HepG2 (cell line): ENCODE measurements around the gene TEKT5. TPM values are rescaled to one million over a fixed set of nuclear protein-coding genes. Genes with fewer than 3 reads are reported as not detected.

Source experiments
- ADNP ChIP-seq: sonication (generic); formaldehyde crosslinking; IDR thresholded peaks from 2 replicates; pipeline ENCODE4 v1.4.0; 2020; ENCODE audit warnings: missing genetic modification reagents
- BRD4 ChIP-seq: sonication (generic); formaldehyde crosslinking; IDR thresholded peaks from 2 replicates; pipeline ENCODE4 v1.4.0; 2020; ENCODE audit warnings: missing genetic modification reagents
- DZIP1 ChIP-seq: sonication (generic); formaldehyde crosslinking; IDR thresholded peaks from 2 replicates; pipeline ENCODE4 v1.5.0; 2020; ENCODE audit warnings: mild to moderate bottlenecking, missing genetic modification reagents
- HNF4A ChIP-seq: sonication (generic); formaldehyde crosslinking; IDR thresholded peaks from 2 replicates; pipeline ENCODE4 v1.4.0; 2020; ENCODE audit warnings: missing genetic modification reagents
- MTA1 ChIP-seq: sonication (generic); formaldehyde crosslinking; IDR thresholded peaks from 2 replicates; pipeline ENCODE4 v1.4.0; 2020; ENCODE audit warnings: missing genetic modification reagents, mild to moderate bottlenecking, borderline replicate concordance
- MYC ChIP-seq: sonication (generic); formaldehyde crosslinking; IDR thresholded peaks from 2 replicates; pipeline ENCODE4 v1.9.0; 2021; ENCODE audit warnings: missing genetic modification reagents, borderline replicate concordance
- NFATC3 ChIP-seq: sonication (generic); formaldehyde crosslinking; IDR thresholded peaks from 2 replicates; pipeline ENCODE4 v1.5.1; 2020; ENCODE audit warnings: mild to moderate bottlenecking, missing genetic modification reagents
- NFKB2 ChIP-seq: sonication (generic); formaldehyde crosslinking; IDR thresholded peaks from 2 replicates; pipeline ENCODE4 v1.4.0; 2020; ENCODE audit warnings: missing genetic modification reagents, borderline replicate concordance
- PAXIP1 ChIP-seq: sonication (generic); formaldehyde crosslinking; conservative IDR thresholded peaks from 2 replicates; pipeline ENCODE4 v1.4.0; 2020; ENCODE audit warnings: mild to moderate bottlenecking, missing genetic modification reagents, moderate library complexity
- SMC3 ChIP-seq: IDR thresholded peaks from 2 replicates; pipeline ENCODE4 v1.6.1; 2011; ENCODE audit warnings: low read length, improper control_type of control experiment
- ZFP90 ChIP-seq: sonication (generic); formaldehyde crosslinking; IDR thresholded peaks from 2 replicates; pipeline ENCODE4 v1.8.0; 2022; ENCODE audit warnings: missing genetic modification reagents, mild to moderate bottlenecking, inconsistent platforms, borderline replicate concordance
- ZNF407 ChIP-seq: sonication (generic); formaldehyde crosslinking; IDR thresholded peaks from one replicate; pipeline ENCODE4 v1.5.1; 2020; ENCODE audit warnings: mild to moderate bottlenecking, missing genetic modification reagents; ENCODE audit errors: not compliant biosample characterization
- polyA plus RNA-seq, 8 experiments: library from polyadenylated mRNA; depleted of rRNA in 3 of 8; stranded (reverse) in 7 of 8; unstranded in 1 of 8; fragments of >200 nt; fragmentation: Illumina TruSeq in 4 of 8; extraction: Trizol in 4 of 8; gene quantifications; 2 replicates each; pipeline versions ENCODE4 v1.2.1 to v1.2.3, GENCODE V29; 2011 to 2016; ENCODE audit warnings: low read depth in 4 of 8, missing spikeins in 1 of 8, mixed read lengths in 1 of 8; ENCODE audit not compliant: insufficient read depth in 1 of 8
- total RNA-seq, 5 experiments: library from RNA; depleted of rRNA; stranded (reverse); fragments of >200 nt; fragmentation: Illumina TruSeq; extraction: Trizol; gene quantifications; 2 replicates each; pipeline ENCODE4 v1.2.3, GENCODE V29; 2016; ENCODE audit warnings: low read depth in 1 of 5

TEKT5 gene
- total and polyA plus RNA-seq, 2 of the 13 experiments (the other 11 are each of a cell fraction or from before 2014, with no cell fraction given), result 0.16 TPM; not detected in 1

- TF ChIP-seq BRD4 (CRISPR knock-in tag) (peak; percentile 45; the same call in 1 of the 2 replicates), NFATC3 (0 out of 2 replicates have a peak, but pooled peaks have one; percentile 28), SMC3 (0 out of 2 replicates have a peak, but pooled peaks have one; percentile 3), ZFP90 (CRISPR knock-in tag) (0 out of 2 replicates have a peak, but pooled peaks have one; percentile 58), MYC (CRISPR knock-in tag) (peak; percentile 40; the same call in 1 of the 2 replicates), MTA1 (peak; percentile 51; the same call in 1 of the 2 replicates), DZIP1 (CRISPR knock-in tag) (peak; percentile 77; the same call in 1 of the 2 replicates), ADNP (CRISPR knock-in tag) (peak; percentile 90), NFKB2 (CRISPR knock-in tag) (0 out of 2 replicates have a peak, but pooled peaks have one; percentile 56), HNF4A (0 out of 2 replicates have a peak, but pooled peaks have one; percentile 19), ZNF407 (CRISPR knock-in tag) (peak; percentile 43), PAXIP1 (CRISPR knock-in tag) (peak; percentile 19; the same call in 1 of the 2 replicates)
Observed at GRCh38 chr16:10652730-10653590, 41.8 kb downstream of the TEKT5 start (continued).
